Loucy (cell line): ENCODE data around the gene SIRT7.

Experiments used
- CTCF ChIP-seq: fragments of 200-600 bp; sonication (generic); conservative IDR thresholded peaks from 2 replicates; pipeline ENCODE4 v1.5.1; 2014; ENCODE audit warnings: mild to moderate bottlenecking, antibody characterized with exemption, low read length
- EZH2phosphoT487 ChIP-seq: fragments of 200-600 bp; IDR thresholded peaks from 2 replicates; pipeline ENCODE4 v1.6.1; 2018; ENCODE audit warnings: antibody characterized with exemption, mild to moderate bottlenecking, moderate library complexity, borderline replicate concordance

GRCh38 chr17:81877569-81877968 lies 40.4 kb downstream of the SIRT7 start:
- TF ChIP-seq CTCF (no peak), EZH2phosphoT487 (no peak)
